Left ventricle myocardium inferior (tissue), 1 donor: ENCODE measurements around the gene ZNF710. TPM values are rescaled to one million over a fixed set of nuclear protein-coding genes. Genes with fewer than 3 reads are reported as not detected.

Source experiments
- DNase-seq: peaks from one replicate; pipeline ENCODE4 v3.0.0-alpha.2; 2020
- H3K27ac ChIP-seq: fragments of 200-600 bp; replicated peaks from 2 replicates; pipeline ENCODE4 v1.8.0; 2021
- H3K27me3 ChIP-seq: fragments of 200-600 bp; 2 replicates; pipeline ENCODE4 v1.8.0; 2021; ENCODE audit warnings: low read depth
- H3K36me3 ChIP-seq: fragments of 200-600 bp; 2 replicates; pipeline ENCODE4 v1.8.0; 2021
- H3K4me1 ChIP-seq: fragments of 200-600 bp; 2 replicates; pipeline ENCODE4 v1.8.0; 2021
- H3K4me3 ChIP-seq: fragments of 200-600 bp; 2 replicates; pipeline ENCODE4 v1.8.0; 2021; ENCODE audit warnings: mild to moderate bottlenecking, moderate library complexity
- H3K9me3 ChIP-seq: fragments of 200-600 bp; replicated peaks from 2 replicates; pipeline ENCODE4 v1.8.0; 2021
- CTCF ChIP-seq: fragments of 200-600 bp; IDR thresholded peaks from 2 replicates; pipeline ENCODE4 v1.8.0; 2021; ENCODE audit warnings: antibody characterized with exemption, mild to moderate bottlenecking, borderline replicate concordance
- intact Hi-C: fragments of 100-400 bp; cut with micrococcal nuclease; formaldehyde crosslinking; loops from one replicate; pipeline ENCODE4 v1.11.0; 2022
- total RNA-seq: library from RNA; stranded (reverse); fragmentation: NEBNext Ultra II Directional; extraction: Animal tissue kit (Norgen Biotek cat#: 25700); gene quantifications from one replicate; pipeline ENCODE4 v1.2.1, GENCODE V29; 2021
- donor health status: DM: no; HTN: yes; CAD: no; lungs with severe emphysema.

ZNF710 gene
- total RNA-seq, 1 donor from 2014 or later = 5.5 TPM

DNA sequence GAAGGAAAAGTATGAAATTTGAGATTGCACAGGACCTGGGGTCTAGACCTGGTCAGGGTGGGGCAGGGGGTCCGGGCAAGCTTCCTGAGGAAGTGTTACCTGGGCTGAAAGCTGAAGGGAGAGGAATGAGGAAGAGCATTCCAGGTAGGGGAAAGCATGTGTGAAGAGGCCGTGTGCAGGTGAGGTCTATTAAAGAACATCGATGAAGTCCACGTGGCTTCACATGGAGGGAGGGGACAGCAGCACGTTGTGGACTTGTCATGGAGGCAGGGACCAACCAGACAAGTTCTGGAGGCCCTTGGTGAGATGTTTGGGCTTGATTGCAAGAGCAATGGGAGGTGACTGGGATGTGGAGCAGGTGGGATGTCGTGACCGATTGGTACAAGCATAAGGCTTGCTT is 54.1 kb downstream of the ZNF710 start:
- H3K9me3 ChIP-seq = no peaks in the 10 kb centered on the region
- H3K27me3 ChIP-seq = no peaks in the 10 kb centered on the region
- intact Hi-C loops = no loop called here
- no peak for TF ChIP-seq CTCF
- no peak overlapping the region for H3K4me3 ChIP-seq
- DNase-seq = no peak
- no peaks in the 10 kb centered on the region for H3K36me3 ChIP-seq
- peaks cover 17% of the 10 kb centered on the region for H3K4me1 ChIP-seq
- no peak overlapping the region for H3K27ac ChIP-seq

GRCh38 chr15:90056529-90056928 is 55.4 kb downstream of the ZNF710 start:
- no peak for TF ChIP-seq CTCF
- intact Hi-C loops = no loop called here
- H3K4me1 ChIP-seq = peaks cover 27% of the 10 kb centered on the region

GRCh38 chr15:90058308-90058707 is 57.2 kb downstream of the ZNF710 start:
- Histone ChIP-seq H3K4me1 (peaks cover 45% of the 10 kb centered on the region), H3K27ac (peak overlapping the region; percentile 61)

More at GRCh38 chr15:90056529-90056928, 55.4 kb downstream of the ZNF710 start:
- no peaks in the 10 kb centered on the region for H3K27me3 ChIP-seq
- no peaks in the 10 kb centered on the region for H3K36me3 ChIP-seq
- no peak for DNase-seq
- no peak overlapping the region for H3K27ac ChIP-seq
- no peak overlapping the region for H3K4me3 ChIP-seq
- no peaks in the 10 kb centered on the region for H3K9me3 ChIP-seq

DNA sequence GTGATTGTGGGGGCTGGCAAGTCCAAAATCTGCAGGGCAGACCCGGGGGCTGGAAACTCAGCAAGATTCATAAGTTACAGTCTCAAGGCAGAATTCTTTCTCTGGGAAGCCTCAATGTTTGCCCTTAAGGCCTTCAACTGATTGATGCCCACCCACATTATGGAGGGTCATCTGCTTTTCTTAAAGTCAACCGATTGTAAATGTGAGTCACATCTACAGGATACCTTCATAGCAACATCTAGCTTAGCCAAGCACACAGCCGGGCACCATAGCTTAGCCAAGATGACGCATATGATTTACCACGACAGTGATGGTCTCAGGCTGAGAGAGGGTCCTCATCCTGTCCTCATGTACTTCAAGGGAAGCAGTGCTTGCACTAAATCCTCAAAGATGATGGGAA is 57.7 kb downstream of the ZNF710 start:
- peaks cover 49% of the 10 kb centered on the region for H3K4me1 ChIP-seq
- no peak for DNase-seq
- no peak for TF ChIP-seq CTCF
- no peaks in the 10 kb centered on the region for H3K9me3 ChIP-seq
- H3K27ac ChIP-seq = peak overlapping the region; percentile 61
- no peak overlapping the region for H3K4me3 ChIP-seq
- H3K36me3 ChIP-seq = no peaks in the 10 kb centered on the region
- no peaks in the 10 kb centered on the region for H3K27me3 ChIP-seq
- intact Hi-C loops = no loop called here

More at GRCh38 chr15:90058308-90058707, 57.2 kb downstream of the ZNF710 start:
- no peak for TF ChIP-seq CTCF
- Histone ChIP-seq H3K27me3 (no peaks in the 10 kb centered on the region), H3K36me3 (no peaks in the 10 kb centered on the region), H3K4me3 (no peak overlapping the region), H3K9me3 (no peaks in the 10 kb centered on the region)
- DNase-seq = no peak
- intact Hi-C loops = no loop called here

DNA sequence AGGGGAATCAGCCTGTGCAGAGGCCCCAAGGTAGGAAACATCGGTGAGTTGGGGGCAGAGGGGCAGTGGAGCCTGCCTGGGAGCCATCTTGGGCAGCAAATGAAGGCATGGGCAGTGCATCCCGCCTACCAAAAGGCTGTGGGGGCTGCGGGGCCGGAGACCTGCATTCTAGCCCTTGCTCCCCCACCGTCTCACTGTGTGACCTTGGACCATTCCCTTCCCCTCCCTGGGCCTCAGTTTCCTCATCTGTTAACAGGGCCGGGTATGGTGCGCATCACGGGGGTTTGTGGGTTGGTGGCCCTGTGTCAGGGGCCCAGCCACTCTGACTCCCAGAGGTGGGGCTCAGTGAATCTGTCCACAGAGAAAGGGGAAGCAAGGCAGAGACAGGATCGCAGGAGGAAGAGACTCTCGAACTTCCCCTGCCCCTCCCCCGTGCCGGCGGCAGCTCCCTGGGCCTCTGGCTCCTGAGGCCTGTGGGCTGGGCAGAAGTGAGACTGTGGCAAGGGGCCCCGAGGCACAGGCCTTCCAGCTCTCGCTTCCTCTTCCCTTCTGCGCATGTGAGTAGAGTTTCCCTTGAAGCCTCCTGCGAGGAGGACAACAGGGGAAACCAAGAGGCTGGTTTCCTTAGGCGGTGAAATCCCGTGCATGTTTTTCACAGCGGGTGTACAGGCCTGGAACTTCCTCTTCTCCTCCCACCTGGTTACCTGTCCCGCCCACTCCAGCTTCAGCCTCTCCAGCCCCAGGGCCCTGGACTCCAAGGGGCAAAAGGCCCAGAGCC is 58.3 kb downstream of the ZNF710 start:
- H3K27me3 ChIP-seq = no peaks in the 10 kb centered on the region
- no peak overlapping the region for H3K4me3 ChIP-seq
- intact Hi-C loops = no loop called here
- H3K9me3 ChIP-seq = no peaks in the 10 kb centered on the region
- H3K4me1 ChIP-seq = peaks cover 55% of the 10 kb centered on the region
- H3K27ac ChIP-seq = peak overlapping the region; percentile 61
- DNase-seq = peak; percentile 80
- TF ChIP-seq CTCF = no peak
- no peaks in the 10 kb centered on the region for H3K36me3 ChIP-seq
